Astrocyte (in vitro differentiated cells and primary cell): ENCODE data around the gene TWSG1.
"Not testable (repeated sequence)": the region's sequence is repeated elsewhere in the genome, so short reads cannot be mapped to it uniquely, and the experiment has no call there.

ENCODE experiments used
- EZH2 ChIP-seq: IDR thresholded peaks from 2 replicates; pipeline ENCODE4 v1.6.1; 2012; ENCODE audit warnings: mild to moderate bottlenecking, low read length, inconsistent platforms; ENCODE audit not compliant: insufficient read depth
- TF ChIP-seq, protein P1 (sequence below): IDR thresholded peaks from 2 replicates; pipeline ENCODE4 v1.5.1; 2011; ENCODE audit warnings: low read depth, mild to moderate bottlenecking, inconsistent platforms, low read length, moderate library complexity; ENCODE audit not compliant: insufficient read depth

DNA sequence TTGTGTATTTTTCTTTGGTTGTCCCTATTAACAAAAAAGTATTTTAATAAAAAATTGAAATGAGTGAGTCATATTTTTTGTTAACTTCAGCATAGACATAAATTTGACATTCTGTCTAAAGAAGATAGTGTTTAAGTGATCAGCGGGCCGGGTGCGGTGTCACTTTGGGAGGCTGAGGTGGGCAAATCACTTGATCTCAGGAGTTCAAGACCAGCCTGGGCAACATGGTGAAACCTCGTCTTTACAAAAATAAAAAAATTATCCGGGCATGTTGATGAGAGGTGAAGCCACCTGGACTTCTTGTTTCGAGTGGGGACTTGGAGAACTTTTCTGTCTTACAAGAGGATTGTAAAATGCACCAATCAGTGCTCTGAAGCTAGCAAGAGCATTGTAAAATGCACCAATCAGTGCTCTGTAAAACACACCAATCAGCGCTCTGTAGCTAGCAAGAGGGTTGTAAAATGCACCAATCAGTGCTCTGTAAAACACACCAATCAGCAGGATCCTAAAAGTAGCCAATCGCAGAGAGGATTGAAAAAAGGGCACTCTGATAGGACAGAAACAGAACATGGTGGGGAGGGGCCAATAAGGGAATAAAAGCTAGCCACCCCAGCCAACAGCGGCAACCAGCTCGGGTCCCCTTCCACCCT is 67.9 kb downstream of the TWSG1 start:
- not testable (repeated sequence) for TF ChIP-seq EZH2
- TF ChIP-seq, protein P1, sequence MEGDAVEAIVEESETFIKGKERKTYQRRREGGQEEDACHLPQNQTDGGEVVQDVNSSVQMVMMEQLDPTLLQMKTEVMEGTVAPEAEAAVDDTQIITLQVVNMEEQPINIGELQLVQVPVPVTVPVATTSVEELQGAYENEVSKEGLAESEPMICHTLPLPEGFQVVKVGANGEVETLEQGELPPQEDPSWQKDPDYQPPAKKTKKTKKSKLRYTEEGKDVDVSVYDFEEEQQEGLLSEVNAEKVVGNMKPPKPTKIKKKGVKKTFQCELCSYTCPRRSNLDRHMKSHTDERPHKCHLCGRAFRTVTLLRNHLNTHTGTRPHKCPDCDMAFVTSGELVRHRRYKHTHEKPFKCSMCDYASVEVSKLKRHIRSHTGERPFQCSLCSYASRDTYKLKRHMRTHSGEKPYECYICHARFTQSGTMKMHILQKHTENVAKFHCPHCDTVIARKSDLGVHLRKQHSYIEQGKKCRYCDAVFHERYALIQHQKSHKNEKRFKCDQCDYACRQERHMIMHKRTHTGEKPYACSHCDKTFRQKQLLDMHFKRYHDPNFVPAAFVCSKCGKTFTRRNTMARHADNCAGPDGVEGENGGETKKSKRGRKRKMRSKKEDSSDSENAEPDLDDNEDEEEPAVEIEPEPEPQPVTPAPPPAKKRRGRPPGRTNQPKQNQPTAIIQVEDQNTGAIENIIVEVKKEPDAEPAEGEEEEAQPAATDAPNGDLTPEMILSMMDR: not testable (repeated sequence)
